DOHH2 (cell line): ENCODE data around the gene ZNF302.

Experiments
- EZH2phosphoT487 ChIP-seq: fragments of 200-600 bp; sonication (generic); IDR thresholded peaks from 2 replicates; pipeline ENCODE4 v1.6.1; 2017; ENCODE audit warnings: borderline replicate concordance, mild to moderate bottlenecking, antibody characterized with exemption, low read length, moderate library complexity, mixed read lengths
- TF ChIP-seq, protein P1 (sequence below): fragments of 200-600 bp; sonication (generic); IDR thresholded peaks from one replicate; pipeline ENCODE4 v1.5.1; 2014; ENCODE audit warnings: antibody characterized with exemption, mild to moderate bottlenecking, low read depth, low read length; ENCODE audit not compliant: poor library complexity, severe bottlenecking

DNA sequence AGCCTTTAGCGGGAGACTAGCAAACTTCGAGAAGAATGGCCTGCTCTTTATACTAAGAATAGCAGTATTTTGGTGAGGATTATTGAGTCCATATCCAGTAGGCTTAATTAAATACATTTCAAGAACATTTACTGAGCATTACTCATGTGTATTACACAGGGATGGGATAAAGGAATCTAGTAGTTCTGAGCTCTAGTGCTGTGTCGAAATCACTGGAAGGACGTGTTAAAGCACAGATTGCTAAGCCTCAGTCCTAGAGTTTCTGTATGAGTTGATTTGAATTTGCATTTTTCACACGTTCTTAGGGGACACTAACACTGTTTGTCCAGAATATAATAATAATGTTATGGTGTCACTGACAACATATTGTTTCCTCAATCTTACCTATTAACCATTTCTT is 9.0 kb downstream of the ZNF302 start:
- TF ChIP-seq, protein P1, sequence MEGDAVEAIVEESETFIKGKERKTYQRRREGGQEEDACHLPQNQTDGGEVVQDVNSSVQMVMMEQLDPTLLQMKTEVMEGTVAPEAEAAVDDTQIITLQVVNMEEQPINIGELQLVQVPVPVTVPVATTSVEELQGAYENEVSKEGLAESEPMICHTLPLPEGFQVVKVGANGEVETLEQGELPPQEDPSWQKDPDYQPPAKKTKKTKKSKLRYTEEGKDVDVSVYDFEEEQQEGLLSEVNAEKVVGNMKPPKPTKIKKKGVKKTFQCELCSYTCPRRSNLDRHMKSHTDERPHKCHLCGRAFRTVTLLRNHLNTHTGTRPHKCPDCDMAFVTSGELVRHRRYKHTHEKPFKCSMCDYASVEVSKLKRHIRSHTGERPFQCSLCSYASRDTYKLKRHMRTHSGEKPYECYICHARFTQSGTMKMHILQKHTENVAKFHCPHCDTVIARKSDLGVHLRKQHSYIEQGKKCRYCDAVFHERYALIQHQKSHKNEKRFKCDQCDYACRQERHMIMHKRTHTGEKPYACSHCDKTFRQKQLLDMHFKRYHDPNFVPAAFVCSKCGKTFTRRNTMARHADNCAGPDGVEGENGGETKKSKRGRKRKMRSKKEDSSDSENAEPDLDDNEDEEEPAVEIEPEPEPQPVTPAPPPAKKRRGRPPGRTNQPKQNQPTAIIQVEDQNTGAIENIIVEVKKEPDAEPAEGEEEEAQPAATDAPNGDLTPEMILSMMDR, result no peak
- no peak for TF ChIP-seq EZH2phosphoT487
